GM19463 (cell line): Measurements from ENCODE around the gene NLGN4X.

Experiments
- ATAC-seq: cut with Tn5 transposase; IDR thresholded peaks from one replicate; pipeline ENCODE4 v1.9.1; 2021; ENCODE audit warnings: mild to moderate bottlenecking, moderate library complexity; ENCODE audit not compliant: unreplicated experiment

Gene NLGN4X

DNA sequence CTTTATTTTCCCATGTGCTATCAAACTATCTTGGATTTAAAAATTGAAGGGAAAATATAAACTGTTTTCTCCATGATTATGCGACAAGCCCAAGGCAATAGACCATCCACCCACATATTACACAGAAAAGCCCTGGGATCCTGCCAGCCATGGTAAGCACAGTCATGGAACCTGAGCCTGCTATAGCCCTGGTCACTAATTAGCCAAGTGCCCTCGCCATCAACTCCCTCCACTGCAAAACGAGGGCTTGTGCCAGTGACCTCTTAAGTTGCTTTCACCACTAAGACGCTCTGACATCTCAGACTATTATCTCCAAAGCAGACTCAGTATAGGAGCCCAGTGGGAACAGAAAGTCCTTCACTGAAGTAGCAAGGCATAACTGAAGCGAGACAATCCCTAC lies 69.2 kb downstream of the NLGN4X start:
- ATAC-seq, result no peak

DNA sequence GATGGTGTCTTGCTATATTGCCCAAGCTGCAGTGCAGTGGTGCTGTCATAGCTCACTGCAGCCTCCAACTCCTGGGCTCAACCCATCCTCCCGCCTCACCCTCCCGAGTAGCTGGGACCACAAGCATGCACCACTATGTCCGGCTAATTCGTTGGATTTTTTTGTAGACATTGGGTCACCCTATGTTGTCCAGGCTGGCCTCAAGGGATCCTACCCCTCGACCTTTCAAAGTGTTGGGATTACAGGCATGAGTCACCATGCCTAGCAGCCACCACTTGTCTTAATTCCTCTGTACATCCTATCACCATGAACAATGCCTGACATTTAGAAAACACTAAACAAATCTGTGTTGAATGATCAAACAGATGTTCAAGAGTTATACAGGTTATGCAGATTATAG lies 76.7 kb downstream of the NLGN4X start:
- ATAC-seq, result no peak

DNA sequence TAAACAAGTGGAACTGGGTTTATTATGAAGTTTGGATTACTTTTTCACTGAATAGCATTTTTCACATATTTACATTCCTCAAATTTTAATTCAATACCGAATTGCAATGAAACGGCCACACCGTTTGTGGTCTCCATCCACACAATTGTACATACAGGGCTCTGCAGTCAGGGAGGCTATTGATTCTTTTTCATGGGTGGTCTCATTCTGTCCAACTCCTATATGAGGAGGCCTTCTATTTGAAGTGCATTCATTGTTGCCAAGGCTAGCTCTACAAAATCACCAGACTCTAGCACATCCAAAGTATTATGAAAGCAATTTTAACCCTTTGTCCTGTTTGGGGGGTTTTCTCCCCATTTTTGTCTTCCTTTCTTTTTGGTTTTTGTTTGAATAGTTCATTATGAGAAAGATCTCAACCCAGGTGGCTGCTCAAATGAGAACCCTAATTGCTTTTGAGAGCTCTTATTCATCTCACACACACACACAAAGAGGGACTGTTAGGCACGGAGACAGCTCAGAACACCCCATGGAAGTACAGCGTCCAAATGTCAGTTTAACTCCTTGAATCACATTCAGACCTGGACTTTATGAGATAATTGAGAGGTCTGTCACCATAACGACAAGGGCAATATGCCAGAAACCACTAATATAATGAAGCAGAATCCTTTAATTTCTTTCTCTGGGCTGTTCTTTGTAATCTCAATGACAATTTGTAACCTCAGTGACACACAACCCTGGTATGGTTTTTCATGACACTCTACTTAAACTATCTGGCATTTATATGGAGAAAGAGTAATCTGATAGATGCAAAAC lies 79.4 kb downstream of the NLGN4X start:
- ATAC-seq, result no peak

DNA sequence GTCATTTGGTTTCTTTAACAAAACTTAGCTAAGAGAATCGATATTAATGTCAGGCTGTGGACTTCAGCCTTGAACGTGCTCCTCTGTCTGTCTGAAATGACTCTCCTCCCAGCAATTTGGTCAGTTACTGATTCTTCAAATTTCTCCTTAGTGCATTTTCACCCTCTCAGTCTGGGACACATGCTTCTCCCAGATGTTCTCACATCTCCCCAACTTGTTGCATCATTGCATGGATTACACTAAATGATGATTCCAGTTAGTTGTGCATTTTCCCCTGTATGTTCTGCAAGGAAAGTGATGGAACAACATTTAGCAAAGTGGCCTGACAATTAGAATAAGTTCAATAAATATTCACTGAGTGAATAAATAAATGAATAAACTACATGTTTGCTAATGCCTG lies 94.4 kb downstream of the NLGN4X start:
- no peak for ATAC-seq

DNA sequence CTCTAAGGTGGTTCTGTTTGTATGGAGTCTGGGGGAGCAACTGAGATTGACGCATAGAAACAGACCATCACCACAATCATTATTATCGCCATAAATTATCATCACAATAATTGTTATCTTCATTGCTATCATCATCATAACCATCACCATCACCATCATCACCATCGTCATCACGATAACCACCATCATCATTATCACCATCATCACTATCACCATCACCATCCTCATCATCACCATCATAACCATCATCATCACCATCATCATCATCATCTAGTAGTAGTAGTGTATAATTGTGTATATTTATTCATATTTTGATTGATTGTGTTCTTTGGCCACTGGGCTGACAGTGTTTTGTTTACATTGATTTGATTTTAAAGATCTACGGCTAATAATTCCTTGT lies 95.7 kb downstream of the NLGN4X start:
- ATAC-seq, result no peak

DNA sequence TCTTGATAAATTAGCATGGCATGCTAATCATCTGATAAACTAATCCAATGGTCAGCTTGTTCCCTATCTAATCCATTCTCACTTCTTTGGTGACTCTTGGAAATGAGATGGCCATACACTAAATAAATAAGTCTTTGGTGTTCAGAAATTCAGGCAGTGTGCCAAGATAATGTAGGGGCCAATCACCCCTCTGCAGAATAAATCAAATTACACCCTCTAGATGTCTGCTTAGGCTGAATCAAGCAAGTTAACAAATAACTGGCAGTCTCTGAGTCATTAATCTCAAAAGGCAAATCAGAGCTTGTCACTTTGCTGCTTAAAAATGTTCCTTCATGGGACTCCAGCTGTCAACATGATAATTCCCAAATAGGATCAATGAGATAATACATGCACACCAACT lies 97.4 kb downstream of the NLGN4X start:
- ATAC-seq, result no peak

DNA sequence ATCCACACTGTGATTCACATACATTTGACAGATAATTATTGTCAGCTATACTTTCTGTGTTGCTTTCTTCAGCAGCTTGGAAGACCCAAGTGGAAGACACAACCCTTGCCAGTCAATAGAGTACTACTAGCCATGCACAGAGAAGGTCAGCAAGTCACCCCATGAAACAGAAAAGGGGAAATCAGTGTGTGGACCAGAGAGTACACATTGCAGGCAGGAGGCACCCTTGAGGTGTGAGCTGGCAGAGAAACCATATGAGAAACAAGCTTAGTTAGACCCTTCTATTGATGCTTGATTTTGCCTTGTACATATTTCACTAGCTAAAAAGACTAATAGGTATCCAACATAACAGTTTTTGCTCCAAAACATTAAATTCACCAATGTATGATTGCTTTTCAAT lies 99.5 kb downstream of the NLGN4X start:
- ATAC-seq, result no peak

DNA sequence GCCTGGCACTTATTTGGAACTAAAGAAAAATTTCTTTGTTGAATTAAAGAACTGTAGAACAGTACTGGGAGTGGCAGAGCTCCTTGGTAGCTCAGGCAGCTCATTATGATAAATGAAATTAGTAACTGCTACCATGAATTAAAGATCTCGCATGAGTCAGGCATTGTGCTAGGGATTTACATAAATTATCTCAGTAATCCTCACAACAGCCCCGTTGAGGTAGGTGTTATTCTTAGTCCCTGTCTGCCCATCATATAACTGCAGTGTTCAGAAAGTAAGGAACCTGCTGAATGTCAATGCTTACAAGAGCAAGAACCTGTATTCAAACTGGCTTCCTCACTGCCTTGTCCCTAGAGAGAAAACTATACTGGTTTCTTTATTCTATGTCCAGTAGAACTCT lies 108.3 kb downstream of the NLGN4X start:
- no peak for ATAC-seq

DNA sequence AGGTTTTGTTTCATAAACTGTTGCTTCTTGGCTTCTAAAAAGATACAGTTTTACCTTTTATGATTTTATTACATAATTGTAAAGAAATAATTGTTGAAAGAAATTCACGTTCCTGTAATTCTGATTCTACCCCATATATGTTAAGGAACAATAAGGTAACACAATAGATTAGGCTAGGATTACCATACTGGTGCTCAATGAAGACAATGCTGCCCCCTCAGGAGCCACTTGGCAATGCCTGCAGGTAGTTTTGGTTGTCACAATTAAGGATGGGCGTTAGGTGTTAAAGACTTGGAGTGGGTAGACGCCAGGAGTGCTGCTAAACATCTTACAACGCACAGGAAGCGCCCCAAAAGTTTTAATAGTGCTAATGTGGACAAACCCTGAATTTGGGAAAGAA lies 133.2 kb downstream of the NLGN4X start:
- no peak for ATAC-seq

DNA sequence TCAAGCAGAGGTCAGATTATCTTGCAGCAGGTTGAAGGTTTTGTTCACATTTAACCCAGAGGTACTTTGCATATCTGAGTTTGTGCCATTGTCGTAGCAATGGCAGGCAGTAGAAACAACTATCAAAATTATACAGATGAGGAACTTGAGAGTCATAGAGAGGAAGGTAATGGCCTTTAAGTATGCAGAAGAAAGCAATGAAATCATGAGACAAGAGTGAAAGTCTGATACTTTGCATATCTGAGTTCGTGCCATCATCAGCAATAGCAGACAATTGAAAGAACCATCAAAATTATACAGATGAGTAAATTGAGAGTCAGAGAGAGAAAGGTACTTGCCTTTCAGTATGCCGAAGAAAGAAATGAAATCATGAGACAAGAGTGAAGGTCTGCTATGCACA lies 154.1 kb downstream of the NLGN4X start:
- ATAC-seq, result no peak

DNA sequence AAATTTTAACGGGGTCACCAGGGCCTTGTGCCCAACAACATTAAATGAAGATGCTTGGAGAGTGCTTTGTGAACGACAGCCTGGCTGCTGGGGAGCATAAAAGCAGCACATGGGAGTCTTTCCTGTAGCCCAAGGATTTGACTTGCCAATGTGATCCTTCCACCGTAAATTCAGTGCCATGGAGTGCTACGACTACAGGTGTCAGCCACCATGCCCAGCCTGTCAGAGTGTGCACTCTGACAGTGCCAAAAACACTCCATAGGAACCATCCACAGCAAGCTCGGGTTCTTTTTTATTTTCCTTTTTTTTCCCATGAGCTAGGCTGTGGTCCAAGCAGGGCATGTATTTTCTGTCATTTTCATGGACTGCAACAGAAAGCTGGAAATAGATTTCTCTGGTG lies 156.9 kb downstream of the NLGN4X start:
- ATAC-seq, result no peak

DNA sequence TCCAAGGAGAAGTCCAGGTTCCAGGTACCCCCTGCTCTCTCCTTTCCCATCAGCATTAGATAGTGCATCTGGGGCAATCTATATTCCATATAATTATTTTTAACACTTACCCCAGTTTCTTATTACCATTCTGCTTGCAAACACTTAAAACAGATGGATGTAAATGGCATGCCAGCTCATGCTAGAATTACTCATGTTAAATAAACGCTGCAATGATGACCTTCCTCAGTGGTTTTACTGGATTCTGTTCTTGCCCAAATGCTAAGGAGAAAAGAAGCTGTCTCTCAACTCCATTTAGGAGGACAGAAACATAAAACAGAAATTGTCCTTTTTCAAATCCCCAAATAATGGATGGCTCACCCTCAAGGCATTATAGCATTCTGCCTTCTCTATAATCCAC lies 161.1 kb downstream of the NLGN4X start:
- no peak for ATAC-seq

DNA sequence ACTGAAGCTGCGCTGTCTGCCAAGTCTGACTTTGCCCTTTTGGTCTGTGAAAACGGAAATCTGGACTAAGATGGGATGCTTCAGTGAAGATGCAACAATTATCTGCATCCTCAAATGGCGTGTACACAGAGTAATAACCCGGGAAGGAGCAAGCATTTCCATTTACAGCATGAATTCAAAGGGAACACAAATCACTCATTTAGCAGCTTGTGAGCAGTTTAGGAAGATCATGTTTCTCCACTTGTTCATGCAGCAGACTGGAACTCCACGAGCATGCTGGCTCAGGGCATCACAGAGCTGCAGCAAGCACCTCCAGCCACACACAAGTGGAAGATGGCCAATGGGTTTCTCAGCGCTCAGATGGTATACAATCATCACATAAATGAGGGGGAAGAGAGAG lies 175.5 kb downstream of the NLGN4X start:
- ATAC-seq, result no peak

DNA sequence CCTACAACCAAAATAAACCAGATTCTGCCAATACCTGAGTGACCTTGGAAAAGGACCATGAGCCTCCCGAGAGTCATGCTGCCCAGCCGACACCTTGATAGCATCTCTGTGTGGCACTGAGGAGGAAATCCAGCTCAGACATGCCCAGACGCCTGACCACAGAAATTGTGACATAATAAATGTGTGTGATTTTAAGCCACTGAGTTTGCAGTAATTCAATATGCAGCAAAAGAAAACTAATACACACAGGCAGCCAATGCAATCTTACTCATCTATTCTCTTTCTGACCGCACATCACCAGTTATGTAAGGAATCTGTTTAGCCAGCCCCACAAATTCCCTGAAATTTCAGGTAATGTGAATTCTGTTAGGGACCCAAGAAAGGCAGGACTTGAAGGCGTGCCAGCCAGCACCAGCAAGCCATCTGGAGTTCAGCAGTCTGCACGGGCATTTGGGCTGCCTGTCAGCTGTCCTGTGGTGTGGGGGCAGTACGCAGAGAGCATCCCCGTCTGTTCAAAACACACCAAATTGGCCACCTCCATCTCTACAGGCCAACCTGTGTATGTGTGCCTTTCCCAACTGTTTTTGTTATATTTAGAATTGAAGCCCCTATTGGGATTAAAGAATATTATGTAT lies 176.4 kb downstream of the NLGN4X start:
- ATAC-seq, result no peak

DNA sequence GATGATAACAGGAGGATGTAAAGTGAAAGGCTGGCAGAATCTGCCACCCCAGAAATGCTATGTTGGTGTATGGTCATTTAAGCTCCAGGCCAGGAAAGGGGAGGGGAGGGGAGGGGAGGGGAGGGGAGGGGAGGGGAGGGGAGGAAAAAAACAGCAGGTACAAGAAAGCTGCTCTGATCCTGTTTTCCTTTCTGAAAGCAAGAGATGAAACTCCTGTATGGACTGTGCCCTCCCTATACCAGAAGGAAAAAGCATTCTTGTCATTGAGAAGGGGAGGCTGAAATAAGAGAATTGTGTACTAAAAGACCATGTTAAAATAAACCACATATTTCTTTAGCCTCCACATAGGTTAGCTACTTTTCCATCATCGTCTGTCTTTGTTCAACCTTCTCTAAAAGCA lies 179.5 kb downstream of the NLGN4X start:
- ATAC-seq, result no peak

DNA sequence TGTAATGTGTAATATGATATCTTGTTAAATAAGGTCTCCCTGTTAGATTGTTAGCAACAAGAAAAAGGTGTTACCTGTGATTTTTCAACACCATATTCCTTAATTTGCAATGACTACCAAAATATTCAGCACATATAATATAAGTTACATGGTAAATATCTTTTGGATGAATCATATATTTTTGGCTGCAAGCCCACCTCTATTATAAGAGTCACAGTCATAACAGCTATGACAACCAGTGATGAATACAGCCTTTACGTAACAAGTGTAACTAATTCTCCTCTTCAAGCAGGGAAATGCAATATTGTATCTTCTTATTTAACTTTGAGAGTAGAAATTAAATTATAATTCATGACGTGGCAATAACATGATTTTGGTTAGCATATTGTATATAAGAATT lies 187.0 kb downstream of the NLGN4X start:
- no peak for ATAC-seq

DNA sequence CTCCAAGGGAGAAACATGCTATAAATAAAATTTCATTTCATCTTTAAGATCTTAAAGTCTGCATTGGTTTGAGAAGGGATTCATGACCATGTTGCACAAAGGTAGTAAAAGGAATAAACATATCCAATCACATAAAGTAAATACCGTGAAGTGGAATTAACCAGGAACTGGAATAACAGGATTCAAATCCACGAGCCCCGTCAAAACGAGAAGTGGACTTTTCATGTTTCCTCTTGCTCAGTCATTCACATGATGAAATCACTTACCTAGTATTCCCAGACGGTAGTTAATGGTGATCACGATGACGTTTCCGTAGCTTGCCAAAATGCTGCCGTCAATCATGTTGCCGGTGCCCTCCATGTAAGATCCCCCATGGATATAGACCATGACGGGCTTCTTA lies 199.7 kb downstream of the NLGN4X start:
- no peak for ATAC-seq

DNA sequence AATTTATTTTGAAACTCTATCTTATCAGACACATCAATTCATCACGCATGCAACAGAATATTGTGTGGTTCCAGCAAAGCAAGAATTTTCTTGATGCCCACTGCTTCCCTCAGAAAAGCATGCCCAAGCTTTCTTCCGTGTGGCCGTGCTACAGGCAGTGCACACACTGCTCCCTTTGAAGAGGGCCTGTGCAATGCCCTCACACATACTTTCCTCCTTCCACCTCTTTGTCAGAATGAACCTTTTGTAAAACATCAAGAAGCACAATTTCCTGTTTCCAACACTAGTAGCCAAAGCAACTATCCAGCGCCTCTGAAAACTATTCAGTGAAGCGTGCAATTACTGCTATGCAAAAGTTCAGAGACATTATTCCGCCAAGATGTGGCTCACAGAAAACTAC lies 201.7 kb downstream of the NLGN4X start:
- no peak for ATAC-seq

DNA sequence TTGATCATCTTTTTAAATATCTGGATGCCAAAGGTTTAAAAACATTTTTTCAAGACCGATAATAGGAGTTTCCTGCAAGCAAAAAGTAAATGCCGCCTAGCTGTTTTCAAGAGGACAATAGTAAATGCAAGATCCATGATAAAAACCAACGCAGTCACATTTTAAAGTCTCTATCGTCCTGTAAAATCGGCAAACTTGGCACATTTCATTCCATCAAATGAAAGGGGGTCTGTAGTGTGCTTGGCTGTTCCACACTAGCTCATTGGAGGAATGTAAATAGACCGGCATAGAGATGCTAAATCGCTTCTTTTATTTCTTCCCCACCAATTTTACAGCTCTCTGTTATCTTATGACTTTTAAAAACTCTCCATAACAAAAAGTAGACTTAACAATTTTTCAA lies 202.2 kb downstream of the NLGN4X start:
- ATAC-seq, result no peak

DNA sequence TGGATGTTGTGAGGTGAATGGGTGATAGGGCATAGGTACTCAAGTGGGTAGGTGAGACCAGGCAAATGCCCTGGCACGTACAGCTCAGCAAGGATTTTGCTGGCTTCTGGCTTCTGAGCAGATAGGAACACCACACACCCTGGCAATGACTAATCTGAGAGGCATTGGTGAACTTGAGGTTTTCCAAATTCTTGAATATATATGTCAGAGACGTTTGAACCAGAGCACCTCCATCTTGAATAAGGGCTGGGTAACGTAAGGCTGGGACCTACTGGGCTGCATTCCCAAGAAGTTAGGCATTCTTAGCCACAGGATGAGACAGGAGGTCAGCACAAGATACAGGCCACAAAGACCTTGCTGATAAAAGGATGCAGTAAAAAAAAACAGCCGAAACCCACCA lies 204.5 kb downstream of the NLGN4X start:
- no peak for ATAC-seq

DNA sequence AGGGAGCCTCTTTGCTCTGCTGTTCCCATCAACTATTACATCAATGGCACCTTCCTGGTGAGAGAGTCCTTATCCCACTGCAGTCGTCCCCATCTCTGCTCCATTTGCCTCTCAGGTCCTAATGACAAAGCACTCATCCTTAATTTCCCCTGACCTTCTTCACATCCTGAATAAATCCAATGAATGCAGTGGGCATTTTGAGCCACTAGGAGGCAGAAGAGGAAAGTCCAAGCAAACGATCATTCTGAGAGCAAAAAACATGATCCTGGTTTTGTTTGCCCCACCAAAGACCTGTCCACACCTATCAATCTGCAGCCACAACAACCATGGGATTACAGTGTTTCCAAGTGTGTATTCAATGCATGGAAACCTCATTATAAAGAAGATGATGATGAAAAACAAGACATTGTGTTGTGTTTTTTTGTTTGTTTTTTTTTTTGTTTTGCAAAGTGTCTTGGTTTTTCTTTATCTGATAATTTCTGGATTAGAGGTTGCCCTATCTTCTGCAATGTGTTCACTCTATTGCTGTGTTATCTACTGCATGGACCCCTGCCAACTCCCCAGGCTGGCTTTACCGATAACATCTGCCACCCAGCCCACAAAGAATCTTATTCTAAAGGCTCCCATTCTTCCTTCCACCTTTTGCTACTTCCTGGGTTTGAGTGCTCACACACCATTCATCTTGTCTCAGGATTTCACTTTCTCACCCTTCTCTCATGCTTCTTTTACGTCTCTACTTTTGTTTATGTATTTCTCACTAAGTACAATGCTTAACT lies 207.2 kb downstream of the NLGN4X start:
- ATAC-seq, result peak; percentile 80

DNA sequence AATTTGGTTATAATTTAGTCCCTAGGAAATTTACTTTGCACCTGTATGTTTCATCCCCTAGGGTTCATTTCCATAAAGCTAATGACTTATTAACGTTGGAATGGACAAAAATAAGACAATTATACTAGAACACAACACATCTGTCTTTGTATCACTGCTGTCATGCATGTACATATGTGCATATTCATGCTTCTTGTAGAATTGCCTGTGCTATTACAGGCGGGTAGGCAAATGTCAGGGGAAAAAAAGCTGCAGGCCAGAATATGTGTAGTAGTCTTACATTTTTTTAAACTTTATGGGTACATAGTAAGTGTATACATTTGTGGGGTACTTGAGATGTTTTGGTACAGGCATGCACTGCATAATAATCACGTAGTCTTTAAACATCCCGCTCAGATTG lies 209.6 kb downstream of the NLGN4X start:
- no peak for ATAC-seq
